HG03025 (cell line): Measurements from ENCODE around the gene ZRANB1.
"Not testable (repeated sequence)": the region's sequence is repeated elsewhere in the genome, so short reads cannot be mapped to it uniquely, and the experiment has no call there.

Experiments used
- ATAC-seq: cut with Tn5 transposase; IDR thresholded peaks from one replicate; pipeline ENCODE4 v1.9.1; 2021; ENCODE audit warnings: mild to moderate bottlenecking, moderate library complexity; ENCODE audit not compliant: unreplicated experiment, low FRiP score

ZRANB1 gene

GRCh38 chr10:124959564-124959963 is 17.6 kb downstream of the ZRANB1 start:
- no peak for ATAC-seq

- ATAC-seq: no peak
Observed at GRCh38 chr10:124961248-124961570, 19.3 kb downstream of the ZRANB1 start.

- ATAC-seq: no peak
Observed at GRCh38 chr10:124962421-124962820, 20.5 kb downstream of the ZRANB1 start.

GRCh38 chr10:124963866-124964720 is 22.2 kb downstream of the ZRANB1 start:
- no peak for ATAC-seq

- ATAC-seq: no peak
Observed at GRCh38 chr10:124966008-124966407, 24.1 kb downstream of the ZRANB1 start.

- no peak for ATAC-seq
Observed at GRCh38 chr10:124967255-124967654, 25.3 kb downstream of the ZRANB1 start.

GRCh38 chr10:124971276-124971675 is 29.4 kb downstream of the ZRANB1 start:
- peak; percentile 60 for ATAC-seq

GRCh38 chr10:124972637-124973036 is 30.7 kb downstream of the ZRANB1 start:
- no peak for ATAC-seq

GRCh38 chr10:124974131-124974530 is 32.2 kb downstream of the ZRANB1 start:
- no peak for ATAC-seq

- ATAC-seq: no peak
Observed at GRCh38 chr10:124975977-124976514, 34.1 kb downstream of the ZRANB1 start.

- ATAC-seq: no peak
Observed at GRCh38 chr10:124977161-124977560, 35.2 kb downstream of the ZRANB1 start.

GRCh38 chr10:124977648-124978375 is 35.9 kb downstream of the ZRANB1 start:
- ATAC-seq: no peak

- ATAC-seq: no peak
Observed at GRCh38 chr10:124978376-124978725, 36.4 kb downstream of the ZRANB1 start.

GRCh38 chr10:124983321-124983720 is 41.4 kb downstream of the ZRANB1 start:
- no peak for ATAC-seq

GRCh38 chr10:124984376-124984775 is 42.5 kb downstream of the ZRANB1 start:
- ATAC-seq: no peak

- ATAC-seq: no peak
Observed at GRCh38 chr10:124985162-124985561, 43.2 kb downstream of the ZRANB1 start.

- no peak for ATAC-seq
Observed at GRCh38 chr10:124987788-124988187, 45.9 kb downstream of the ZRANB1 start.

- ATAC-seq: not testable (repeated sequence)
Observed at GRCh38 chr10:124988753-124989152, 46.8 kb downstream of the ZRANB1 start.

GRCh38 chr10:124989526-124989925 is 47.6 kb downstream of the ZRANB1 start:
- ATAC-seq: no peak

- ATAC-seq: no peak
Observed at GRCh38 chr10:124990671-124991625, 49.0 kb downstream of the ZRANB1 start.

- ATAC-seq: no peak
Observed at GRCh38 chr10:124991835-124992234, 49.9 kb downstream of the ZRANB1 start.
